Activated CD4-positive, CD25-positive, alpha-beta regulatory T cell treated with anti-CD3 and anti-CD28 coated beads, Interleukin-2, amount 50 U/mL, for 72 hours (primary cell): ENCODE results near the gene TTC6.

Experiments used
- DNase-seq: peaks from one replicate; pipeline ENCODE4 v3.0.0; 2021

Gene TTC6

DNA sequence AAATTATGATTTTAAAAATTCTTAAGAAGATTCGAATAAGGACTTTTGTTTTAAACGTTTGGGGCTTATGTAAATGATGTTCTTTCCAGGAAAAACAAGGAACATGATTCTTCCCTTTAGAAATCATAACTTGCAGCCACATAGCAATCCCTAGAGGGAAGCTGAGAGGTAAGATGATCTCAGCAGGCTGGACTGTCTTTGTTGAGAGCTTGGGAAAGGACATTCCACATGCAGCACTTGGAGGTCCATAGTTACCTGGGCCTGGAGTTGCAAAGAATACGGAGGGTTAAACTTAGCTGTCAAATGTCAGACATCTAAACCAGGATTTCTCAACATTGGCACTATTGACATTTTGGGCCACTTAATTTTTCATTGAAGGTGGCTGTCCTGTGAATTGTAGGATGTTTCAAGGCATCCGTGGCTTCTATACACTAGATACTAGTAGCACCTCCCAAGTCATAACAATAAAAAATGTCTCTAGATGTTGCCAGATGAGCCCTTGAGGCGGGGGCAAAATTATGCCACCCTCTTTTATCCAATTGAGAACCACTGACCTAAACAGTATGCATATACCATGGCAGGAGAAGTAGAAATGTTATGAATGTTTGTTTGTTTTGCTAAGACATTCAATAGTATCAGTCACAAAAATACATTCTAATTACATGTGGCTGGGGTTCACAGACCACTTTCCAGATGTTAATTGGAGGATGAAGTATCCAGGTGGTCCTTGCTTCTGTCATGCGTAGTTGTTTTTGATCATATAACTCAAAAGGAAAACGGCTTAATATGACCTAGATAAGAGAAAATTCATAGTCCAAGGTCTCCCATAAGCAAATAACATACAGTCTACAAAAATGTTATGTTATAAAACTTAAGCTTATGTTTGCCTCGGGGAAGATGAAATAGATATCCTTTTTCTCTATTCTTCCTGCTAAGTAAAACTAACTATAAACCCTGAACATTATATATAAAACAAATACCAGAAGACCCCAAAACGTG lies 30.5 kb downstream of the TTC6 start:
- no peak for DNase-seq

DNA sequence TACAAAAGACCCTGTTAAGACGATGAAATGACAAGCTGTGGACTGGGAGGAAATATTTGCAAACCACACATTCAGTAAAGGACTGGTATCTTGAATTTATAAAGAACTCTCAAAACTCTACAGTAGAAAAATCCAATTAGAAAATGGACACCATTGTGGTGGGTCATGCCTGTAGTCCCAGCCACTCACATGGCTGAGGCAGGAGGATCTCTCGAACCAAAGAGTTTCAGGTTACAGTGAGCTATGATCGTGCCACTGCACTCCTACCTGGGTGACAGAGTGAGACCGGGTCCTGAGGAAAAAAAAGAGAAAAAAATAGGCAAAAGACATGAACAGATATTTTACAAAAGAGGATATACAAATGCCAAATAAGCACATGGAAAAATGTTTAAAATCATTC lies 41.9 kb downstream of the TTC6 start:
- DNase-seq, result no peak

DNA sequence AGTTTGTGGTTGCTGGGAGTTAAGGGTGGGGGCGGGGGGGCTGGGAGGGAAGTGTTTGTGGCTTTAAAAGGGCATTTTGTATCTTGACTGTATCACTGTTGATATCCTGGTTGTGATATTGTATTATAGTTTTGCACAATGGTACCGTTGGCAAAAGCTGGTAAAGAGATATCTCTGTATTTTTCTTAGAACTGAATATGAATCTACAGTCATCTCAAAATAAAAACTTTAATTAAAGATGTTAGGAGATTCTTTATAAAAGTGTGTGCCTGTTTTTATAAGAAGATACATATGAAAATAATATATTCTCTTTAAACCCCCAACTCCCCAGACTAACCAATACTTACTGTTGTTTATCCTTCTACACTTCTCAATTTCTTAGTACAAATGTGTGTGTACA lies 43.2 kb downstream of the TTC6 start:
- DNase-seq, result no peak

DNA sequence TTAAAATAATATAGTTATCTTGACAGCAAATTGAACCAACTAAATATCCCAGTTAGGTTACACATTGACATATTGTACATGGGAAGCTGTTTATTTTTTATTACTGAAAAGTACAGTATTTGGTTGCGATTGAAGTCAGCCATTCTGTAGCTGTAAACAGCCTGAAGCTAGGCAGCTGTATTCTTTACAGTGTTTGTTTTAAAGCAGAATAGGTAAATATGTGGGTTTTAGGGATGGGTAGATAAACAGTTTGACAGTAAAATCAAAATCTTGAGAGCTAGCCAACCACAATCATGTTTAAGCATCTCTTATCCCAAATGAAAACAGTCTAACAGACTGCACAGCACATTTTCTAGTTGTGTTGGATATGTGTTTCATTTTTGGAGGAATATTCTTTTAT lies 45.7 kb downstream of the TTC6 start:
- DNase-seq, result no peak

DNA sequence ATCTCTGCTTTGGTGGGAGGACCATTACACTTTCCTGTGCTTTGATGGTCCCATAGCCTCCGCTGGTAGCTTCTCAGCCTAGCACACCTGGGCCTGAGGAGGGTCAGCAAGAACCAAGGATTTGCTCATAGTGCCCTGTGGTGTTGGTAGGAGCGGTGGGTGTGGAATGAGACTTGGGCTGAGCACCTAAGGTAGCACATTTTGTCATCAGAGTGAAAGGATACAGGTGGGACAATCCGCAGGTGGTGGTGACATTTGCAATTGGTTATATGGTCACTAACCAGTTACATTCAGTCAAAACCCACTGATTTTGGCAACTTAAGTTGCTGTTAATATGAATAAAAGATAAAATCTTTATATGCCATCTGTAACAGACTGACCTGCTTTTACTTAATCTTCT lies 46.7 kb downstream of the TTC6 start:
- DNase-seq, result no peak

DNA sequence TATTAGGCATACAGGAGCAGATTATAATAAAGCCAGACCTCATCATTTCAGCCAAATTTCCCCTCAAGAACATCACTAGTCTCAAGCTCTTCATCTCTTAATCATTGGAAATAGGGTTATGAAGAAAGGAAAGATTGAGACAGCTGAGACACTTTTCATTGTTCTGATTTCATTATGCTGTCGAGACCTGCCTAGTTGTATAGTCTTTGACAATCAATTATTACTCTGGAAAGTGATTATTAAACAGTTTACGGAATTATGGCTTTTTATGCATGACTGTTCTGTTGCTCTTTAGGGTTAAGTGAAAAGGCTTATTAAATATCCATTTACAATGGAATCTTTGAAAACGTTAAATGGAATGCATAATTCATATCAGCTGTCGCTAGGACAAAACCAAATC lies 48.3 kb downstream of the TTC6 start:
- no peak for DNase-seq
